ENCODE data around the gene INPP5A.

The INPP5A gene

GRCh38 chr10:132684164-132684891, 146.7 kb downstream of the INPP5A start:
- DNase-seq, result no peak

- no peak for DNase-seq
Measured at GRCh38 chr10:132685101-132685891, 147.7 kb downstream of the INPP5A start.

- no peak for DNase-seq
Measured at GRCh38 chr10:132685921-132686680, 148.5 kb downstream of the INPP5A start.

GRCh38 chr10:132687181-132687892, 149.8 kb downstream of the INPP5A start:
- no peak for DNase-seq

DNA sequence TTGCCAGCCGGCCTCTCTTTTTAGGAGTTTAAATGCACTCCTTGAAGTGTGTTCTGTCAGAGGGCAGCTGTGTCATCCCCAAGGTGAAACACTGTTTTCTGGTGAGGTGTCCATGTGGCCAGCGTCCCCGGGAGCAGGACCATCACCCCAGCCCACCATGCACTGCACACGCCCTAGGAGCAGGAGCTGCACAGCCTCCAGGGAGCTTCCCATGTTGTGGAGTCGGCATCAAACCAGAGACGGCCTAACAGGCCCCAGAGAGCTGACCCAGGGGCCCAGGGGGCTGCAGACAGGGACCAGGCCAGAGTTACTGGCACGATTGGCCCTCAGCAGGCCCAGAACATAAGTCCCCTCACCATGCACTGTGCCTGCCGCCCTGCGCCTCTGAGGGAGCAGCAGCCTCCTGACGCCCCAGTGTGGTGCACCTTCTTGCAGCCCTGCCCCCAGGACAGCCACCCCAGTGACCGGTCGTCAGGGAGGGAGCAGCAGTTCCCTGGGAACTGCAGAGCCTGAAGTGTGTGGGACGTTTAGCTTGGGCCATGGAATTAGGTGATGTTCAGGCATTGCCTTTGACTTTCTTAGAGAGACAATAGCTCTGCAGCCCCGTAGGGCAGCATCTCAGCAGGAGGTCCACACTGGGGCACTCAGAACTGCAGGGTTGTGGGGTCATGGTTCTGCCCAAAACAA, 150.4 kb downstream of the INPP5A start:
- no peak for DNase-seq

GRCh38 chr10:132688580-132689420, 151.2 kb downstream of the INPP5A start:
- no peak for DNase-seq

DNA sequence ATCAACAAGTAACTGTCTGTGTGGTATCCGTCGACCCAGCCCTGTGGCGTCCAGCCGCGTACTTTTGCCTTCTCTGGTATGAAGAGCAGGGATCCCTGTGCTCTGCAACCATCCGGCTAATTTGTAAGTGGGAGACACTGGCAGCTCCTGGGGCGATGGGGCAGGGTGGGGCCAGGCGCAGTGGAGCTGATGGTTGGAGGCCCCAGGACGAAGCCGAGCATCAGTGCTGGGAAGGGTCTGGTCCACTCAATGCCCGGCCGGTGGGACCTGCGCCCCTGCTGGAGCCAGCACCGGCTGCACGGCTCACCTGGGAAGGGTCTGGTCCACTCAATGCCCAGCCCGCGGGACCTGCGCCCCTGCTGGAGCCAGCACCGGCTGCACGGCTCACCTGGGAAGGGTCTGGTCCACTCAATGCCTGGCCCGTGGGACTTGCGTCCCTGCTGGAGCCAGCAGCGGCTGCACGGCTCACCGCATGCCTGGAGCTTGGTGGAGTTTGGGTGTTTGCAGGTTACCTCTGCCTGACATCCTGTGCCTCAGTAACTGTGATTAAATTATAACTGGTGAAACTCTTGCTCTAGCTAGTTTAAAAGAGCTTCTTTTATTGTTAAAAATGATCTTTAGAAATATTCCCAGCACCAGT, 152.3 kb downstream of the INPP5A start:
- DNase-seq, result no peak

DNA sequence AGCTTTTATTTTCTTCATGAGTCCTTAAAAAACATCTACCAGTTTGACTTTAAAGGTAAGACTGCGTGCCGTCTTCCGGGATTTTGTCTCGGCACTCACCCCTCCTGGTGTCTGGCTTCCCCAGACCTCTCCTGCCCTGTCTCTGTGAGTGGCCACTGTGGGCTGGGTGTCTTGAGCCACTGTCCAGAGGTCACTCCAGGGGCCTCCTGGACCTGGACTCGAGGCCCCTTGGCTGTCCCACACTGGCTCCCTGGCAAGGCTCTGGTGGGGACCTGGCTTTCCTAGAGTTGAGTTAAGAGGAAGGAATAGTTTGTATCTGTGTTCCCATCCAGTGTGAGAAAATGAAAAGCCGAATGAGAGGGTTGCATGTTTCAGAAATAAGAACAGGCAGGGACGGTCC, 152.8 kb downstream of the INPP5A start:
- no peak for DNase-seq

DNA sequence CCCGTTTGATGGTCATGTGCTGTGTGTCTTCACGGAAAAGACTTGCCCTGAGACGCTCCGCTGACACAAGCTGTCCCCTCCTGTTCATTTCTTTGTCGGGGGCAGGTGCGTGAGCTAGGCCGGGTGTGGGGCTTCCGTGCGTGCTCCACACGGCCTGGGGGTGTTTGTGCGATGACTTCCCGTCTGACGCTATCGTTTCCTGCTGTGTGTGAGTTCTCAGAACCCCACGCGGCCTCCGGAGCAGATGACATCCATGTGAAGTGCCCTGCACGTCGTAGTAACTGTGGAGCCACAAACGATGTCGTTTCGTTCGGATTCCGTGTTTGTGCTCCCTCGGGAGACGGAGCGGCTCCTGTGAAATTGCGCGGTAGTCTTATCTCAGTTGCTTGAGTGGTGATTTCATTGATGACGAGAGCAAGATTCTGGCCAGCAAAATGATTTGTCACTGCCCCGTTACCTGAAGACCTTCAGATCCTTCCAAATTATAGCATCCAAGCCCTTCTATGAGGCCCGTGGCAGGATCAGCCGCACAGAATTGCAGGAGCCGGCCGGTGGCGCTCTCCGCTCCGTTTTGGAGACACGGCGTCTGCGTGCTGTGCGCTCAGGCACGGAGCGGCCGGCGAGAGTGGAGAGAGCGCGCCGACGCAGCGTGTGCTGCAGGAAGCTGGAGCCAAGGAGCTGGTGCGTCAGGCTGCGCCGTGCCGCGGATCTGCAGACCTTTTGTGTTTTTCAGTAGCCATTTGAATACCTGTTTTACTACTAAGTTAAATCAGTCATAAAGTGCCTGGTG, 153.4 kb downstream of the INPP5A start:
- DNase-seq, result no peak

- DNase-seq, result no peak
Measured at GRCh38 chr10:132691711-132692153, 154.1 kb downstream of the INPP5A start.

GRCh38 chr10:132692311-132692710, 154.7 kb downstream of the INPP5A start:
- no peak for DNase-seq

DNA sequence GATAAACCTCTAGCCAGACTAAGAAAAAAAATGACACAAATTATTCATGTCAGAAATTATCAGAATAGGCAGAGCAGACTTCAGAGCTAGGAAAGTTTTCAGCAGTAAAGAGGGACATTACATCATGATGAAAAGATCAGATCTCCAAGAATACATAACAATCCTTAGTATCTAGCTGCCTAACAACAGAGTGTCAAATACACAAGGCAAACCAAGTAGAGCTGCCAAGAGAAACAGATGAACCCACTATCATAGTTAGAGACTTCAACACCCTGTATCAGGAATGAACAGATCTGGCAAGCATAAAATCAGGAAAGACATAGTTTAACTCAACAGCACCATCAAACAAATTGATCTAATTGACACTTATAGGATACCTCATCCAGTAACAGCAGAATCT, 156.1 kb downstream of the INPP5A start:
- no peak for DNase-seq

DNA sequence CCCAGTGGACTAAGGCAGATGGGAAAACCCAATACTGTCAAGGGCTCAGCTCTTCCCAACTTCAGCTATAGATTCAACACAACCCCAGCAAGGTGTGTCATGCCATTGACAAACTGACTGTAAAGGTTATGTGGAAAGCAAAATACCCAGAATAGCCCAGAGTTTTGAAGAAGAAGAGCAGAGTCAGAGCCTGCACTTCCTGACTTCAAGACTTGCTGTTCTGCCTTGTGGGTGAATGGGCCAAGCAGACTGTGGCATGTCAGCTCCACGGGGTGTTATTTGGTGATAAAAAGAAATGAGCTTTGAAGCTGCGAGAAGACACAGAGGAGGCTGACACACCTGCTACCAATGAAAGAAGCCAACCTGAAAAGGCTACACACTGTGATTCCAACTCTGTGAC, 158.6 kb downstream of the INPP5A start:
- no peak for DNase-seq

DNA sequence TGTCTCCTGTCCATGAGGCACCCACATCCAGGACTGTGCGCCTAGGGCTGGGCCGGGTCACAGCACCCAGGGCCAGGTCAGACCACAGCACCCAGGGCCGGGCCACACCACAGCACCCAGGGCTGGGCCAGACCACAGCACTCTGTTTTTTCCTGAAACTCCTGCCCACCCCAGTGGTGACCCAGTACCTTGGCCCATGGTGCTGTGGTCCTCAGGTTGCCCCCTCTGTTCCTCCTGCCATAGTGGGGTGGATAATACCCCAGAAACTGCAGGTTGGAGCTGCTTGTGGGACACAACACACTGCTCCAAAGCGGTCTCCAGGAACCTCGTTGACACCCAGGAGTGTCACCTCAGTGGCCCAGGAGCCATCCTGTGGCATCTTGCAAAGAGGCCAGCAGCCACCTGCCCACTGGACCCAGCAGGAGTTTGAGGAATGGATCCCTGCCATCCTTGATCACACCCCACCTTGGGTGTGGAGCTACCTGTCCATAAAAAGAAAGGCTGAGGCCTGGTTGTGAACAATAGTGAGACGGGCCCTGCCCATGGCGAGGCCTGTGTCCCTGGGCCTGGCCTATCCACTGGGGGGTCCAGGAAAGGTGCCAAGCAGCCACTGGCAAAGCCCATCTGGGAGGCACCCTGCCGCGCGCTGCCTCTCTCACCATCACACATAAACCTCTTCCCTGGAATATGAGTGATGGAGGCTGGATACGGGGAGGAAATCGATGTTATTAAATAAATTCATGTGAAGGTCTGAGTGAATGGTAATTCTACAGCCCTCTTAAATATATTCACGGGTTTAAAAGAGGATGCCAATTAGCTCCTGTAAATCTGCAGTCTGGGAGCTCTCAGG, 159.4 kb downstream of the INPP5A start:
- DNase-seq, result no peak

- DNase-seq, result no peak
Measured at GRCh38 chr10:132697578-132698200, 160.1 kb downstream of the INPP5A start.

DNA sequence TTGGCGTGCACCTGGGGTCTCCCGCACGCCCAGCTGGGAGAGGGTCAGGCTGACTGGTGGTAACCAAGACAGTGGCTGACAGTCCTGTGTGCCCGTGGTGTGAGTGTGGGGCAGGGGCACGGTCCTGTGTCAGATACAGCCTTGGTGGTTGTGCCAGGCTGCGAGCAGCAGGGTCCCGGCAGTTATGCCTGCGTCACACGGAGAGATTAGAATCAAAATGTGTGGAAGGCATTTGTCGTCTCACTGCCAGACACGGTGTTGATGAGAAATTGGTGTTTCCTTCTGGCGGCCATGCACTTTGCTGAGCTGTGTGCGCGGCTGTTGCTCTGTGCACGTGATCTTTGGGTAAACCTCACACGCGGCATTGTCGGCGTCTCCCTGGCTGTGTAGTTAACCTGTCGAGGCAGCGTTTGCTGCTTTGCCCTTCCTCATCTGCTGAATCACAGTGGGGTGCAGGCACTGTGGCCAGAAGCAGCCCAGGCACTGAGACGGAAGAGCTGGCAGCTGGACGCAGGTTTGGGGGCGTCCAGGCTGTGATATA, 160.7 kb downstream of the INPP5A start:
- no peak for DNase-seq

DNA sequence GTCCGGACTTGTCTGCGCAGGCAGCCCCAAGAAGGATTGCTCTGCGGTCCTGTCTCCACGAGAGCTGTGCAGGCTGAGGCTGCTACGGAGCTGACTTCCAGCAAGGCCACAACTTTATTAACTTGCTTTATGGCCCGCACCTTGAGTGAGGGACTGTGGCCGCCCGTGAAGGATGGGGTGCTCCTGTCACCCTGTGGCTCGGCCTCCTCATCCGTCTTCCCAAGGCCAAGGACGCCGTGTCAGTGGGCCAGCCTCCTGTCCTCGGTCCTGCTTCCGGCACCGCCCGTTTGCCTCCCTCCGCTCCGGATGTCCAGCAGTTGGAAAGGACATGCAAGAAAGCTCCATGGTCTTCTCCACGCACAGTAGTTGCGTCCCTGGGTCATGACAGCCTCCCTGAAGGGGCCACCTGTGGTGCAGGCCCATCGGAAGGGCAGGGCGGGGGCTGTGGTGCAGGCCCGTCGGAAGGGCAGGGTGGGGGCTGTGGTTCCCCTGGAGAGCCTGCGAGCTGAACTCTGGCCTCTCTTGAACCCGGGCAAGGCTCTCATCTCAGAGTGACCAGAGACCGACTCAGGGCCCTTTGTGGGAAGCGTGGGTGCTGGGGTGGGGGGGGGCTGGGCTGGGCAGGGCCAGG, 161.3 kb downstream of the INPP5A start:
- no peak for DNase-seq

Measured in NCI-H2227 treated with DMSO at 0.1 percent for 48 hours (cell line).